Transverse colon (tissue), 4 donors: Measurements from ENCODE around the gene CYP26A1. TPM values are rescaled to one million over a fixed set of nuclear protein-coding genes. Genes with fewer than 3 reads are reported as not detected.

Source experiments
- DNase-seq: peaks from one replicate; pipeline ENCODE4 v3.0.0-alpha.2; 2019
- H3K27ac ChIP-seq, 4 donors: fragments of 200-600 bp; sonication (generic); 2 replicates each; pipeline ENCODE4 v1.5.1; 2016 to 2018; ENCODE audit warnings: inconsistent platforms in 4 of 4
- H3K27me3 ChIP-seq: fragments of 200-600 bp; sonication (generic); 2 replicates; pipeline ENCODE4 v1.5.1; 2017; ENCODE audit warnings: inconsistent platforms
- H3K36me3 ChIP-seq, 4 donors: fragments of 200-600 bp; sonication (generic); 2 replicates each; pipeline ENCODE4 v1.5.1; 2017 to 2019; ENCODE audit warnings: inconsistent platforms in 4 of 4
- H3K4me1 ChIP-seq, 4 donors: fragments of 200-600 bp; sonication (generic); 2 replicates each; pipeline ENCODE4 v1.5.1; 2017 to 2020; ENCODE audit warnings: inconsistent platforms in 4 of 4
- H3K4me3 ChIP-seq, 4 donors: fragments of 200-600 bp; sonication (generic); 1 replicate in 1 of 4; 2 replicates in 3 of 4; pipeline versions ENCODE4 v1.5.1 to v1.6.1; 2017 to 2019; ENCODE audit warnings: inconsistent platforms in 4 of 4
- H3K9me3 ChIP-seq, 2 donors: fragments of 200-600 bp; sonication (generic); 2 replicates each; pipeline ENCODE4 v1.5.1; 2017 to 2019; ENCODE audit warnings: inconsistent platforms in 2 of 2
- EP300 ChIP-seq: sonication (generic); formaldehyde crosslinking; IDR thresholded peaks from one replicate; pipeline ENCODE4 v1.6.1; 2017; ENCODE audit warnings: antibody characterized with exemption, low read depth
- POLR2A ChIP-seq: fragments of 450-650 bp; IDR thresholded peaks from one replicate; pipeline ENCODE4 v1.6.1; 2016; ENCODE audit warnings: antibody characterized with exemption, mild to moderate bottlenecking, moderate library complexity
- POLR2AphosphoS5 ChIP-seq, 3 donors: sonication (generic); formaldehyde crosslinking; IDR thresholded peaks; one replicate each; pipeline ENCODE4 v1.6.1; 2016; ENCODE audit warnings: antibody characterized with exemption in 3 of 3
- WGBS, 2 donors: methylation state at CpG; one replicate each; pipeline ENCODE4 v1.1.5; 2018; ENCODE audit warnings: low coverage in 1 of 2; 5-methylcytosine and 5-hydroxymethylcytosine counted together
- in situ Hi-C, 4 donors: fragments of 200-750 bp; cut with MboI; loops; one replicate each; pipeline versions ENCODE4 v1.15.0 to v1.15.1; 2017; ENCODE audit warnings: low sequenced_read_pairs in 3 of 4, low pct_ligation_motif_present in 1 of 4, low pct_unique_long_range_greater_than_20kb in 1 of 4
- intact Hi-C: fragments of 100-400 bp; cut with DNase I; formaldehyde crosslinking; loops from one replicate; pipeline ENCODE4 v1.15.1; 2023; ENCODE audit warnings: low total_unique reads
- total RNA-seq, 4 donors: library from RNA; depleted of rRNA; stranded (reverse); fragments of >200 nt; gene quantifications; one replicate each; pipeline ENCODE4 v1.1.0, GENCODE V29; 2016
- TF ChIP-seq, protein P1 (sequence below), 5 experiments: fragments of 200-600 bp in 3 of 5; fragments of 450-650 bp in 2 of 5; sonication (generic) in 3 of 5; IDR thresholded peaks; 1 replicate in 2 of 5; 2 replicates in 3 of 5; pipeline ENCODE4 v1.5.1; 2016 to 2017; ENCODE audit warnings: antibody characterized with exemption in 5 of 5, inconsistent platforms in 3 of 5, mild to moderate bottlenecking in 2 of 5, moderate library complexity in 1 of 5

CYP26A1 gene, protein sequence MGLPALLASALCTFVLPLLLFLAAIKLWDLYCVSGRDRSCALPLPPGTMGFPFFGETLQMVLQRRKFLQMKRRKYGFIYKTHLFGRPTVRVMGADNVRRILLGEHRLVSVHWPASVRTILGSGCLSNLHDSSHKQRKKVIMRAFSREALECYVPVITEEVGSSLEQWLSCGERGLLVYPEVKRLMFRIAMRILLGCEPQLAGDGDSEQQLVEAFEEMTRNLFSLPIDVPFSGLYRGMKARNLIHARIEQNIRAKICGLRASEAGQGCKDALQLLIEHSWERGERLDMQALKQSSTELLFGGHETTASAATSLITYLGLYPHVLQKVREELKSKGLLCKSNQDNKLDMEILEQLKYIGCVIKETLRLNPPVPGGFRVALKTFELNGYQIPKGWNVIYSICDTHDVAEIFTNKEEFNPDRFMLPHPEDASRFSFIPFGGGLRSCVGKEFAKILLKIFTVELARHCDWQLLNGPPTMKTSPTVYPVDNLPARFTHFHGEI
- not detected for total RNA-seq

DNA sequence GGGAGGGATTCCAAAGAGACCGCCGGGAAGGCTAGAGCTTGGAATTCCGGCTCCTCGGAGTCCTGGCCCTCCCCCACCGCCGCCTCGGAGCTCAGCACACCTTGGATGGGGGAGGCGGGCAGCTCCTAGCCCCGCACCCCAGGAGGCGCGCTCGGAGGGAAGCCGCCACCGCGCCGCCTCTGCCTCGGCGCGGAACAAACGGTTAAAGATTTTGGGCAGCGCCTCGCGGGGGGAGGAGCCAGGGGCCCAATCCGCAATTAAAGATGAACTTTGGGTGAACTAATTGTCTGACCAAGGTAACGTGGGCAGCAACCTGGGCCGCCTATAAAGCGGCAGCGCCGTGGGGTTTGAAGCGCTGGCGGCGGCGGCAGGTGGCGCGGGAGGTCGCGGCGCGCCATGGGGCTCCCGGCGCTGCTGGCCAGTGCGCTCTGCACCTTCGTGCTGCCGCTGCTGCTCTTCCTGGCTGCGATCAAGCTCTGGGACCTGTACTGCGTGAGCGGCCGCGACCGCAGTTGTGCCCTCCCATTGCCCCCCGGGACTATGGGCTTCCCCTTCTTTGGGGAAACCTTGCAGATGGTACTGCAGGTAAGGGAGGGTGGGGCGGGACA, at the start of gene CYP26A1:
TSS of gene CYP26A1 (plus strand) at position 355 of the 608 bp plus-strand sequence. CDS start at position 397, 42 bp downstream.
- H3K27ac ChIP-seq: no peak within 1 kb of the TSS
- in situ Hi-C loops (no loop called here), intact Hi-C loops (no loop called here)
- peaks cover 100% of the 10 kb centered on the region for H3K27me3 ChIP-seq
- 0% methylated on average over 46 of the region's 52 CpGs; no CpG with 5 or more reads in 1 of the 2 donors for WGBS, 2 donors
- peaks cover 17 to 41% (median 31%) of the 10 kb centered on the region in 4 donors for H3K4me1 ChIP-seq
- TF ChIP-seq POLR2AphosphoS5 (IDR thresholded peaks at IDR 0.05) (no peak), POLR2A (no peak), EP300 (no peak)
- TF ChIP-seq, protein P1, sequence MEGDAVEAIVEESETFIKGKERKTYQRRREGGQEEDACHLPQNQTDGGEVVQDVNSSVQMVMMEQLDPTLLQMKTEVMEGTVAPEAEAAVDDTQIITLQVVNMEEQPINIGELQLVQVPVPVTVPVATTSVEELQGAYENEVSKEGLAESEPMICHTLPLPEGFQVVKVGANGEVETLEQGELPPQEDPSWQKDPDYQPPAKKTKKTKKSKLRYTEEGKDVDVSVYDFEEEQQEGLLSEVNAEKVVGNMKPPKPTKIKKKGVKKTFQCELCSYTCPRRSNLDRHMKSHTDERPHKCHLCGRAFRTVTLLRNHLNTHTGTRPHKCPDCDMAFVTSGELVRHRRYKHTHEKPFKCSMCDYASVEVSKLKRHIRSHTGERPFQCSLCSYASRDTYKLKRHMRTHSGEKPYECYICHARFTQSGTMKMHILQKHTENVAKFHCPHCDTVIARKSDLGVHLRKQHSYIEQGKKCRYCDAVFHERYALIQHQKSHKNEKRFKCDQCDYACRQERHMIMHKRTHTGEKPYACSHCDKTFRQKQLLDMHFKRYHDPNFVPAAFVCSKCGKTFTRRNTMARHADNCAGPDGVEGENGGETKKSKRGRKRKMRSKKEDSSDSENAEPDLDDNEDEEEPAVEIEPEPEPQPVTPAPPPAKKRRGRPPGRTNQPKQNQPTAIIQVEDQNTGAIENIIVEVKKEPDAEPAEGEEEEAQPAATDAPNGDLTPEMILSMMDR (IDR thresholded peaks at IDR 0.05): no peak
- no peaks in the 10 kb centered on the region for H3K36me3 ChIP-seq
- peak within 1 kb of the TSS in 2 of 4 donors; percentile 22 to 38 for H3K4me3 ChIP-seq
- DNase-seq: no peak
- no peaks in the 10 kb centered on the region for H3K9me3 ChIP-seq

DNA sequence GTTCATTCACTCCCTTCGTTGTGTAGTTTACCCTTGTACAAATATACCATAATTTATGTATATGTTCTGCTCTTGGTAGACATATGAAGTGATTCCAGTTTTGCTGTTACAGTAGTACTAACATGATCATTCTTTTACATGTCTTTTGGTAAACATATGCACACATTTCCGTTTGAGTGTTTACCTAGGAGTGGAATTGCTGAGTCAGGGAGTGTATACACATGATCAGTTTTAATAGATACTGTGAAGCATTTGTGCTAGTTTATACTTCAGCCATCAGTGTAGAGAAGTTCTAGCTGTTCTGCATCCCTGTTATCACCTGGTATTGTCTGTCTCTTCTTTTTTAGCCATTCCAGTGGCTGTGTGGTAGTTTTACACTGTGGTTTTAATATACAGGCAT, 47.6 kb upstream of the CYP26A1 start:
- Histone ChIP-seq H3K4me1 (peaks cover 0 to 16% (median 5%) of the 10 kb centered on the region in 4 donors), H3K4me3 (no peak overlapping the region), H3K9me3 (no peaks in the 10 kb centered on the region), H3K27ac (no peak overlapping the region), H3K36me3 (no peaks in the 10 kb centered on the region), H3K27me3 (no peaks in the 10 kb centered on the region)
- TF ChIP-seq, protein P1 (IDR thresholded peaks at IDR 0.05): no peak
- no peak for TF ChIP-seq POLR2AphosphoS5 (IDR thresholded peaks at IDR 0.05)
- no peak for TF ChIP-seq POLR2A
- no peak for TF ChIP-seq EP300
- no peak for DNase-seq
- WGBS, 2 donors: 38 to 59% methylated on average over 2 of the region's 2 CpGs
- intact Hi-C loops (no loop called here), in situ Hi-C loops (no loop called here)

DNA sequence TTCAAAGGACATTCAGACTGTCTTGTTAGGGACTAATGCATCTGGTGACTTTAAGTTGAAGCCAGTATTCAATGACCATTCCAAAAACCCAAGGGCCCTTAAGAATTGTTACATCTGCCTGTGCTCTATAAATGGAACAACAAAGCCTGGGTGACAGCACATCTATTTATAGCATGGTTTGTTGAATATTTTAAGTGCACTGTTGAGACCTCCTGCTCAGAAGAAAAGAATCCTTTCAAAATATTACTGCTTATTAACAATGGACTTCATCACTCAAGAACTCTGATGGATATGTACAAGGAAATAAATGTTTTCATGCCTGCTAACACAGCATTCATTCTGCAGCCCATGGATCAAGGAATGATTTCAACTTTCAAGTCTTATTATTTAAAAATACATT, 46.2 kb upstream of the CYP26A1 start:
- DNase-seq: no peak
- Histone ChIP-seq H3K27me3 (no peaks in the 10 kb centered on the region), H3K9me3 (no peaks in the 10 kb centered on the region), H3K4me3 (no peak overlapping the region), H3K36me3 (no peaks in the 10 kb centered on the region), H3K4me1 (peaks cover 0 to 18% (median 6%) of the 10 kb centered on the region in 4 donors), H3K27ac (no peak overlapping the region)
- no peak for TF ChIP-seq POLR2AphosphoS5 (IDR thresholded peaks at IDR 0.05)
- TF ChIP-seq, protein P1 (IDR thresholded peaks at IDR 0.05): no peak
- TF ChIP-seq EP300: no peak
- TF ChIP-seq POLR2A: no peak
- in situ Hi-C loops: no loop called here
- intact Hi-C loops: no loop called here

DNA sequence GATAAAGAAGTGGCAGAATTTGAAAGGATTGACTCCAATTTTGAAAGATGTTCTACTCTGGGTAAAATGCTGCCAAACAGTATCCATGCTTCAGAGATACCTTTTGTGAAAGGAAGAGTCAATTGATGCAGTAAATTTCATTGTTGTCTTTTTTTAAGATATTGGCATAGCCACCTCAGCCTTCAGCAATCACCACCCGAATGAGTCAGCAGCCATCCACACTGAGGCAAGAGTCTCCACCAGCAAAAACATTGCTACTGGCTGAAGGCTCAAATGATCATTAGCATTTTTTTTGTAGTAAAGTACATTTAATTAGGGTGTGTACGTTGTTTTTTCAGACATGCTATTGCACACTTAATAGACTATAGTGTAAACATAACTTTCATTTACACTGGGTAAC, 44.8 kb upstream of the CYP26A1 start:
- peaks cover 0 to 32% (median 15%) of the 10 kb centered on the region in 4 donors for H3K4me1 ChIP-seq
- H3K9me3 ChIP-seq: no peaks in the 10 kb centered on the region
- H3K27me3 ChIP-seq: no peaks in the 10 kb centered on the region
- no peak overlapping the region for H3K4me3 ChIP-seq
- H3K36me3 ChIP-seq: no peaks in the 10 kb centered on the region
- no peak for TF ChIP-seq EP300
- no peak for TF ChIP-seq POLR2A
- intact Hi-C loops: no loop called here
- no peak overlapping the region for H3K27ac ChIP-seq
- 56 to 62% methylated on average over 1 to 2 of the region's 2 CpGs for WGBS, 2 donors
- in situ Hi-C loops: no loop called here
- DNase-seq: no peak
